OCI-LY3 (cell line): ENCODE results near the gene PAK5.

Experiments used
- CTCF ChIP-seq: fragments of 200-600, 300-600 bp; sonication (generic); IDR thresholded peaks from 2 replicates; pipeline ENCODE4 v1.5.1; 2014; ENCODE audit warnings: antibody characterized with exemption, low read length, low read depth
- EZH2phosphoT487 ChIP-seq: fragments of 200-600 bp; shearing (Covaris generic); IDR thresholded peaks from 2 replicates; pipeline ENCODE4 v1.6.1; 2018; ENCODE audit warnings: antibody characterized with exemption, mixed run types, low read depth

DNA sequence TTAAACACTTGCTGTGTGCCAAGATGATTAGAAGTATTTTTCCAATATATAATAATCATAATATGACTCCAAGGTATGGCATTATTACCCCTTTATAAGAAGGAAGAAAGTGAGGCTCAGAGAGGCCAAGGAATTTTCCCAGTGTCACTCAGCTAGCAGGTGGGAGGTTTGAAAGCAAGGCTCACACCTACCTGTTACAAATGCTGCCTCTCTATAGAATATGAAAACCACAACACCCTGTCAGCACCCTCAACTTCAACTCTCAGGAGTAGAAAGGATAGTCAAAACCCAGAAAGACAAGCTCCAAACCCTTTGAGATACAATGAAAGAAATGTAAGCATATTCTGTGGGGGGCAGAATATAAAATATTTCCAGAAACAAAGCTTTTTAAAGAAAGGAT is 247.8 kb downstream of the PAK5 start:
- no peak for TF ChIP-seq CTCF
- TF ChIP-seq EZH2phosphoT487: no peak
